Stromal cell of bone marrow (primary cell): ENCODE results near the gene PGM1.

Experiments
- DNase-seq: peaks from one replicate; pipeline ENCODE4 v3.0.0-alpha.2; 2012; ENCODE audit warnings: low read depth

Gene PGM1

DNA sequence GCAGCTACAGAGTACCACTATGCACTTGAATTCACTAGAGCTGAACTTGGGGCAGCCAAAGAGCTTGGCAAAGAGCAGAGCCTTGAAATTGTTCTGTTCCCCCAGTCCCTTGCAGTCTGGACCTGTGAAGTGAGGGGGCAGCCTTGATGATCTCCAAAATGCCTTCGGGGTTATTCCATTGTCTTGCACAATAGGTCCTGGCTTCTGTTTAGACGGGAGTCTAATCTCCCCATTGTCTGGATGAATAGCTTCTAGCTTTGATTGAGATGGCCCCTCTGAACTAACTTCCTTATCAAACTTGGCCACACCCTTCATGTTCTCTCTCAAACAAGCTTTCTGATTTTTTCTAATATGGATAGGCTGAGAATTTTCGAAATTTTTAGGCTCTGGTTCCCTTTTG, 72.6 kb downstream of the PGM1 start:
- DNase-seq = no peak

DNA sequence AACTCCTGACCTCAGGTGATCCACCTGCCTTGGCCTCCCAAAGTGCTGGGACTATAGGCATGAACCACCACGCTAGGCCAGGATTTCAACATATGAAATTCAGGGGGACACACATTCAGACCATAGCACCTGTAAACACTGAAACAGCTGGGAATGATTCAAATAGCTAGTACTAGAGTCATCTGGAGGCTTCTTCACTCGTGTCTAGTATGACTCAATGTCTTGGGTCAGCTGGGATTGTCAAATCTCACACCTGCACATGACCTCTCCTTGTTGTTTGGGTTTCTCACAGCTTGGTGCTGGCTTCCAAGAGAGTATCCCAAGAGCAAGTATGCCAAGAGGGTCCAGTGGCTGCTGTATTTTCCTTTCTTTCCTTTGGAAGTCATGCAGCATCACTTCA, 75.1 kb downstream of the PGM1 start:
- DNase-seq = no peak

DNA sequence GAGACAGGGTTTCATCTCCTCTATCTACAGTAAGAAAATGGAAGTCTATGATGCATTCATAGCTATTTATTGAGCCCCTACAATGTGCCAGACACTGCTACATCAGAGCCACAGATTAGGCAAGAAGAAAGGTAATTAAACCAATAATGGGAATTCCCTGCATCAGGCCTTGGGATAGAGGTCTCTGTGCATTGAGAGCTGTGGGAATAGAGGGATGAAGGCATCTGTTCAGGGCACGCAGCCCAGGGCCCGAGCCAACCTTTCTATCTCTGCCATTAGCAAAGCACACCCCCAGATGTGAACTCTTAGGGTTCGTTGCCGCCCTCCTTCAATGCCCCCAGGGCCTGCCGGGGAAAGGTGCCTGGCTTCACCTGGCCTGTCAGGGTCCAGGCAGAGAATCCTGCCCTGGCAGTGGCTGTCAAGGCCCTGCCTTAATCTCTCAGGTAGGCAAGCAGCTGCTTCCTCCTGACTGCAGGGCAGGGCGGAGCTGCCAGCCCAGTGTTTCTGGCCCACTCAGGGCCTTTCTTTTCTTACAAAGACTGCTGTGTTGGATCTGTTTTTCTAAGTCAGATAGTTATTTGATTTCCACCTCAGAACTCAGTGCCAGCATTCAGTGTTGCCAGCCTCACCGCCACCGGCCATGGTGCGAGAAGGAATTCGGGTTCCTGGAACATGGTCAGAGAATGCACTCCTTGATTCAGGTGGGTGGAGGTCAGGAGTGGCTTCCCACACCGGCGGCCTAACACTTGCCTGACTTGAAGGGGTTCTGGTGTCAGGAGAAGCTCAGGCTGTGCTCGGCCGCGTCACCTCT, 76.1 kb downstream of the PGM1 start:
- no peak for DNase-seq

DNA sequence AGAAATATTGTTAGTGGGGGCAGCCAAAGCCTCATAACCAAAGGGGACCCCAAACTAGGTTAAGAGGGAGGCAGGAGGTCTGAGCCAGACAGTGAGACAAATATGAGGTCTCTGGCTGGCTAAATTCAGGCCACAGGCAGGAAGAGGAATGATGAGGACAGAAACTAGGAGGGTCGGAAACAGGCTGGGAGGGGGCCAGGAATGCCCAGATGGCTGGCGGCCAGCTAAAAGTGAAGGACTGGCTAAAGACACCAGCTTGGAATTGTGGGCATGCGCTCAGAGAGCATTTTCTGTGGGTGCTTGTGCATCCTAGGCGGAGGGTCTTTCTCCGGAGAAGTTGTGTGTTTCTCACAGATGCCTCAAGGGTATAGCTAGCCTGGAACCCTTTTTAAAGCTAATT, 77.0 kb downstream of the PGM1 start:
- no peak for DNase-seq

DNA sequence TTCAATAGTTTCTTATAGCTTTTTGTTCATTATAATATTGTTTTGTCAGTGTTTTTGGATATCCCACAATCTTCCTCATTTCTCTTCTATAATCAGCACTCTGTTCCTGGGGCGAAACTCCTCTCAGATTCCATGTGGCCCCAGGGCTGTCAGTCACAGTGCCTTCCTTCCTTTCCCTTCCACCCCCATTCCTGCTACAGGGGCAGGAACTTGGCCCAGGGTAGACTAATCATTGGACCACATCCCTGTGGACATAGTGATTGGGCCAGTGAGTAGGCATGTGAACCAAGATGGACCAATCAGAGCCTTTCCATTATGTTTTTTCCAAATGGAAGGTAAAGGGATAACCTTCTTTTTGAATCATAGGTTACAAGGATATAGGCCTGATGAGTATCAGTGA, 78.3 kb downstream of the PGM1 start:
- no peak for DNase-seq

DNA sequence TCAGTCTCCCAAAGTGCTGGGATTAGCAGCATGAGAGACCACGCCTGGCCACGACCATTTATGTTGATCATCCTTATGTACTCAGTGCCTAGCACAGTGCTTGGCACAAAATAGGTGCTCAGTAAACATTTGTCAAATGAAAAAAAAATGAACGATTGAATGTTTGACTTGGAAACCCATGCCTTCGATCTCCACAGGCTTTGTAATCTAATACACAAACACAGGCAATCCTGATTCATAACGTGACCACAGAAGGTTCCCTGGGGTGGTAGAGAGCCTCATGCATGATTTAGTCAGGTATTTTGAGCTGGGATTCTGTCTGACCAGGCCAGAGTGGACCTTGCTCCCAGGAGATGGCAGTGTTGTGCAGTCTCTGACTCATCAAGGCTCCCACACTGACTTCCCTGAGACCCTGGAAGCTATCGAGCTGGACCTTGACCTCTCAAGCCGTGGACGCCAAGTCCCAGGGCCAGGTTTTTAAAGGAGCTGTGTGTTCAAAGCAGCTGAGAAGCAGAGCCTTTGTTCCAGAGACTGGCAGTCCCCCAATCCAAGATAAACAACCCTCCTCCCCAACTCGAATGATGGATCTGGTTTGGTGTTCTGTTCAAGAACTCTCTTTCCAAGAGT, 81.1 kb downstream of the PGM1 start:
- peak; percentile 96 for DNase-seq

DNA sequence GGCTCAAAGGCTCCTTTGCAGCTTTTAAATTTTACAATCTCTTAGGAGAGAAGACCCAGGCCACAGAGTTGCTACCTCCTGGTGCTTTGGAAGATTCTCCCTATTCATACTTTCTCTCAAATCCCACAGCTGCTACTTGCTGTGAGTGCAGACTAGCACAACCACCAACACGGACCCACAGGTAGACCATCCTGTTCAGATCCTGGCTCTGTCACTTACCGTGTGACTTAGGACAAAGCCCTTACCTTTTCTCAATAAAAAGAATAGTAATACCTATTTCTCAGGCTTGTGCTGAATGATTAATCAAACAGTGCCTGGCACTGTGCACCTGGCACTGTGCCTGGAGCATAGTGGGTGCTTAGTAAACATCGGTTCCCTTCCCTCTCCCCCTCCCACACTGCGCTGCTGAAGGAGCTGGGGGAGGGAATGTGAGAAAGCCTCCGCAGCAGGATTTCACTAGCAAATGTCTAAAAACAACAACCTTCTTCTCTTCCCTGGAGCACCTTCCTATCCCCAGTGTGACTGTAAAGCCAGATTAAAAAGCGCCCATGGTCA, 81.7 kb downstream of the PGM1 start:
- no peak for DNase-seq

DNA sequence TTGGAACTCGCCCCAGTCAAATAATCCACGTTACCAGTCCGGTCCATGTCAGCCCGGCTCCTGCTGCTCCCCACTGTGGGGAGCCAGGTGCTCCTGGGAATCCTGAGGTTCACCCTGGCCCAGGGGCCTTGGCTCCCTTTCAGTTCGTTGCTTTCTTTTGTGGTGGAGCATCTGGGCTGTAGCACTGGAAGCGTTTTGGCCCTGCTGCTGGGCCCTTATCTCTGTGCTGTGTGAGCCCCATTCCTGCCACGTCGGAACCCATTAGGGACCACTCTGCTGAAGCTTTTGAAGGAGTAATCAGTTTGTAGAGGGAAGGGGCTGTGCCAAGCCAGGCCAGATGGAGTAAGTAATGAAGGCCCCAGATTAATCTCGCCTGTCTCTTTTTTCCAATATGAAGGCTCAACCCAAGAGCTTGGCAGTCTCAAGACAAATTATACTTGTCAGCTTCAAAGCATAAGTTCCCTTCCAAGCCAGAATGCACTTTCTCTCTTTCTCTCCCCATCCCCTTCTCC, 82.3 kb downstream of the PGM1 start:
- no peak for DNase-seq

DNA sequence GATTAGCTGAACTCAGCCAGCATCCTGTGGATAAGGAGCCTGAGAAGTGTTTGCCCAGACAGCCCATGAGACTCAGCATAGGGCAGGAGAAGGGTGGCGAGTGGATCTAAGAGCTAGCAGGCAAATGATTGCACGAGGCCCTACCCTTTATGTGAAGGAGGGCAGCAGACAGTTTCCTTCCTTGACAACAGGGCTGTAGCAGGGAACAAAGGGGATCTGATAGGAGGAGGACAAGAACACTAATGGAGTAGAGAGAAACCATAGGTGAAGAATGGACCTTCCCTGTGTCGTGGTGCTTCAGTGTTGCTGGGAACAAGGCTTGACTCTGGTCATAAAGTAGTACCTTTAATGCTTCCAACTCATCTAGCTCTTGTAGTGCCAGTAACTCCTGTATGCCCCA, 84.3 kb downstream of the PGM1 start:
- DNase-seq = no peak

DNA sequence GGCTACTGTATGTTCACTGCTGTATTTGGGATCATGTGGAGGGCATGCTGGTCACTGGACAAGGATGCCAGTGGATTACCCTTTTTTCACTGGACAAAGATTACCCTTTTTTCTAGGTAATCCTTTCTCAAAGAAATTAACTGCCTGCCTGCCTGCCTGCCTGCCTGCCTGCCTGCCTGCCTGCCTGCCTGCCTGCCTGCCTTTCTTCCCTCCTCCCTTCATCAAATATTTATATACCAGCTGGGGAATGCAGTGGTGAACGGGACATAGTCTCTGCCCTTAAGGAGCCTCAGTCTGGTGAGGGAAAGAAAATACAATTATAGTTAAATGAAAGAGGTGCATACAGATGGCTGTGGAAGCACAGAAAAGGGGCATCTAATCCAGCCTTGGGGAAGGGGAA, 85.0 kb downstream of the PGM1 start:
- DNase-seq = no peak

DNA sequence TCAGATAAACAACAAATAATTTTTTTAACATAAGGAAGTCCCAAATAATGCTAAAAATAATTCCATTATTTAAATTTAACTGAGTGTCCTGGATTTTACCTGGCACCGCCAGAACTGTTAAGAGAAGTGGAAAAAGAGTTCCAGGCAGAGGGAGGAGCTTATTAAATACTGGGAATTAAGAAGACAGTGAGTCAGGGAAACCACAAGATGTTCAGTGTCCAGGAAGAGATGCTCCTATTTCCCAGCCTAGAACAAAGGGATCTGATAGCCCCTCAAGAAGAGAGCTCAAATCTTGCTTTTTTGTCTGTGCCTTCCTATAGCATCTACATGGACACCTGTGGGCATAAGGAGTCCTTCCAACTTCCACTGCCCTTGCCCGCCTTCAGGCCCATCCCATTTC, 85.9 kb downstream of the PGM1 start:
- DNase-seq = peak; percentile 24

DNA sequence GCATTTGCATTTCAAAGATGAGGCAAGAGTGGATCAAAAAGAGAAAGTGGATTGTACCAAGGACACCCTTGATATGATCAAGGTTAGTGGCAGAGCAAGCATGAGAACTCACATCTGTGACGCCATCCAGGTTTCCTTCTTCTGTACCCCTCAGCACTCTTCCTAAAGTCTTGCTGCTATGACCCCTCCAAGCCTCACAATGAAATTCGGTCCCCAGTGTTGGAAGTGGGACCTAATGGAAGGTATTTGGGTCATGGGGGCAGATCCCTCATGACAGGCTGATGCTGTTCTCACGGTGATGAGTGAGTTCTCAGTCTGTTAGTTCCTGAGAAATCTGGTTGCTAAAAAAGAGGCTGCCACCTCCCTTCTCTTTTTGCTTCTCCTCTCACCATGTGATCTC, 86.4 kb downstream of the PGM1 start:
- no peak for DNase-seq

DNA sequence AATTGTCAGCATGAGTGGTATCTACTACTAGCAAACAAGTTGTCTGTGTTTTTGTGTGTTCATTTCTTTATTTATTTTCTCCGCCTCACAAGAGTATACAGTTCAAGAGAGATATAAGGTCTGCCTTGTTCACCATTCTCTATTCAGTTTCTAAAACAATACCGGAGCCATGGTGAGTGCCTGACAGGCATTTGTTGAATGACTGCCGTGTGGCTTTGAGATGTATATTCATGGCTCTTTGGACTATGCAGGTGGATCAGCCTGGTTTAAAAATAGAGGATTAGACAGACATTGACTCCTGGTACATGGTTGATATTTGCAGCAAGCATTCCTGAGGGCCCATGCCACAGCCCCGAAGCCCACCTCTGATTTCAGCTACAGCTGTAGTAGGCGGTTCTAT, 89.7 kb downstream of the PGM1 start:
- no peak for DNase-seq

DNA sequence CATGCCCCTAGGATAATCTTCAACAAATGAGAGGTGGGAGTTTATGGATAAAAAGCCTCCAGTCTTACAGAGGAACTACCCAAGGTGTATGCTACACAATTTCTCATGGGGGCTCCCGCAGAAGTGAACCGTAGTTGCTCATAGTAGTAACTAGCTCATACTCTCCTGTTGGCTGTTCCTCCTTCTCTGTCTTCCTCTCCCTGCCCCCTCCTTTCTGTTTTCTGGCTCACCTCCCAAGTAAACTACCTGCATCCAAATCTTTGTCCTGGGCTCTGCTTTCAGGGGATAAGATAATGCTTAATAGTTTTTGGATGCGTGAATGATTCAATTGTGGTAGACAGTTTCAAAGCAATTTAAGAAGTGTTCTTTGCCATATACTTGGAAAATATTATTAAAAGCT, 90.5 kb downstream of the PGM1 start:
- DNase-seq = no peak

DNA sequence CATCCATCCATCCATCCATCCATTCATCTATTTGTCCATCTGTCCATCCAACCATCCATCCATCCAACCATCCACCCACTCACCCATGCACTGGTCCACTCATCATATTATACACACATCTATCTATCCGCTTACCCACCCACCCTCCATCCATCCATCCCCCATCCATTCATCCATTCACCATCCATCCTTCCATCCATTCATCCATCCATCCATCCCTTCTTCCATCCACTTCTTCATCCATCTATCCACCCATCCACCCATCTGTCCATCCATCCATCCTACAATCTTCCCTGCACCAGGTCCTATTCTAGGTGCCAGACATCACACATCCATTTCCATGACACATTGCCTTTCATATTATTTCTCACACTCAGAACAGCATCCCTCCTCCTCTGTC, 93.5 kb downstream of the PGM1 start:
- DNase-seq = no peak

DNA sequence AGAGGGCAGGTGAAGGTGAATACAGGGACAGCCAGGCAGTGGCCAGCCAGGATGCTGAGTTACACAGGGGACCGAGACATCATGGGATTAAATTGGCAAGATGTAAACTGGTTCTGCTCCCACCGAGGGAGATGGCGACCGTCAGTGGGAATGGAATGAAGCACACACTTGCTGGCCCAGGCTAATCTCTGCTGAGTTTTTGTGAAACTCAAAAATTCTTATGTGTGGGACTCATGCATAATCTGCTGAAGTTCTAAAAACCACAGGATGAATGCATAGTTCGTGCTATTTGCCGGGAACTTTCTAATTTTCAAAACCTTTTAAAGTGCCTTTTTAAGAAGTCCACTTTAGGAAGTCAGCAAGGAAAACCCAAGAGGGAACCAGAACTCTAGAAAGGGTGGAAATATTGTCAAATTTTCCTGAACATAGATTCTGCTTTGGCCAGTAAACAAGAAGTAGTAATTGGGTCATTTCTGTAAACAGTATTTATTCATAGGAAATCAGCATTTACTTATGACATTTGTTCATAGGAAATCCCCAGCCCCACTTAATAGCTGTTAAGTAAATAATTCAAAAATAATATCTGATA, 95.2 kb downstream of the PGM1 start:
- peak; percentile 48 for DNase-seq

DNA sequence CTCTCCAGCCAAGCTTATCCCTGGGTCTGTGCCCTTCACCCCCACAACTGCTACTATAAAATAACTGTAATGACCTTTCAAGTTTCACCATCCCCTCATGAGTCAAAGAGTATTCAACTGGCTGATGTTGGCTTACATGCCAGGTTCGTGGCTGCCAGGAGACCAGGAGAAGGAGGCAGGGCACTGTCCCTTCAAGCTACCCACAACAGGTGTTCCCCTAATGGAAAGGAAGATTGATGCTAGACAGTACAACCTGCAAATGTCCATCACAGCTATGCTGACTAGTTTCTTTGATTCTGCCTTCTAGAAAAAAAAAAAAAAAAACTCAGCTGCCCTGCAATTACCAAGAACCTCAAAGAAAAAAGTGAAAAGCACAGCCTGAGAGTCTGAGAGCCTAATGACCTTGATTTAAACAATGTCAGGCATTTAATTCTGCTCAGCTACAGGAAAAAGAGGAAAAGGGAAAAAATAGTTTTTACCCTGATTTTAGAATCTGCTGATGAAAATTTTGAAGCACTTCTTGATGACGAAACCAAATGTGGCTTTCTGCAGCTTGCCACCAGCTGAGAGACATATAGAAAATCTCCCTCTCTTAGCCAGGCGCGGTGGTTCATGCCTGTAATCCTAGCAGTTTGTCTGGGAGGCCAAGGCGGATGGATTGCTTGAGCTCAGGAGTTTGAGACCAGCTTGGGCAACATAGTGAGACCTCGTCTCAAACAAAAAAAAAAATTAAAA, 97.9 kb downstream of the PGM1 start:
- no peak for DNase-seq

DNA sequence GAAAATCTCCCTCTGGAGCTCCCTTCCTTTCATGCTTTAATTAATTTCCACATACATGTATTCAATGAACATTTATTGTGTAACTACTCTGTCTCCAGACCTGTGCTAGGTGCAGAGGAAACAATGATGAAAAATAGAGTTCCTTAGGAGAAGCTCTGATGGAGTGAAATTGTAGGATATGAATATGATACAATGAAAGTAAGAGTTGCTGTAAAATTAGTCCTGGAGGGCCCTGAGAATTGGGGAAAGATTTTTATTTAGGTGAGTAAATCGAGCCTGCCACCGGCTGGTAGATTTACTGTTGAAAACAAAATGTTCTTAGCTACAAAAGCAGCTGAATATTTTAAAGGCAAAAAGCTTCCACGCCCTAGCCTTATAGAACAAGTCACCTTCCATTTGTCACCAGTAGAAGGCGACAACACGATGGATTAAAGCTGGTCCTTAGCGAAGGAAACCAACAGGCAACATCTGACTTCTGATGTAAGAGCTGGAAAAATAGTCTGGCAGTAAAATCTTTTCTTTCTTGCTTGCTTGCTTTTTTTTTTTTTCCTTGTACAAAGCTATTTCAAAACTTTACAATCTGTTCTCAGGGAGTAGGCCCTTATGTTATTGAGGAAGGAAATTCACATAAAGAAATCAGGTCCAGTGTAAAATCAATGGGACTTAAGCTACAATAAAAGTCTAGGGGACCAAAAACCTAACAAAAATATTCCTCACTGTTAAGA, 98.7 kb downstream of the PGM1 start:
- peak; percentile 90 for DNase-seq

DNA sequence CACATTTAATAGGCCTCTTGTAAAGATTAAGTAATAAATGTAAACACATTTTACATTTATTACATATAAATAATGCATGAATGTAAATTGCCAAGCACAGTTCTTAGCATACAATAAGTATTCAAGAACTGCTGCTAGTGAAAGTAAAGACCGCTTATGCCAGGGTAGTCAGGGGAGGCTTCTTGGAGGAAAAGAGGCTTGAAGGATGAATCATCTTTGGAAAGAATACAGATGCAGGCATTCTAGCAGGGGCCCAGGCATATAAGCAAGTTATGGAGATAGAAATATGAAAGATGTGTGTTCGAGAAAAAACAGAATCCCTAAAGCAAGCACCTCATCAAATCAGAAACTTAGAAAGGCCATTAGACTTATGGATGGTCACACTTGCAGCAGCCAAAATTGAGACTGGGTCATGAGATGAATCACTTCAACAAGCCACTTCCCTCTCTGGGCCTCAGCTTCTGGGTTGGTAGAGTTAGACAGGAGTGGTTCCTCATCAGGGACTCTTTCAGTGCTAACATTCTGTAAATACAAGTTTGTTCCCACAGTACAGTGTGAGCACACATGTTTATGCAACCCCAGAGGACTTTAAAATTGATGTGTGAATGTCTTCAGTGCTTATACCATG, 100.8 kb downstream of the PGM1 start:
- DNase-seq = peak; percentile 24

DNA sequence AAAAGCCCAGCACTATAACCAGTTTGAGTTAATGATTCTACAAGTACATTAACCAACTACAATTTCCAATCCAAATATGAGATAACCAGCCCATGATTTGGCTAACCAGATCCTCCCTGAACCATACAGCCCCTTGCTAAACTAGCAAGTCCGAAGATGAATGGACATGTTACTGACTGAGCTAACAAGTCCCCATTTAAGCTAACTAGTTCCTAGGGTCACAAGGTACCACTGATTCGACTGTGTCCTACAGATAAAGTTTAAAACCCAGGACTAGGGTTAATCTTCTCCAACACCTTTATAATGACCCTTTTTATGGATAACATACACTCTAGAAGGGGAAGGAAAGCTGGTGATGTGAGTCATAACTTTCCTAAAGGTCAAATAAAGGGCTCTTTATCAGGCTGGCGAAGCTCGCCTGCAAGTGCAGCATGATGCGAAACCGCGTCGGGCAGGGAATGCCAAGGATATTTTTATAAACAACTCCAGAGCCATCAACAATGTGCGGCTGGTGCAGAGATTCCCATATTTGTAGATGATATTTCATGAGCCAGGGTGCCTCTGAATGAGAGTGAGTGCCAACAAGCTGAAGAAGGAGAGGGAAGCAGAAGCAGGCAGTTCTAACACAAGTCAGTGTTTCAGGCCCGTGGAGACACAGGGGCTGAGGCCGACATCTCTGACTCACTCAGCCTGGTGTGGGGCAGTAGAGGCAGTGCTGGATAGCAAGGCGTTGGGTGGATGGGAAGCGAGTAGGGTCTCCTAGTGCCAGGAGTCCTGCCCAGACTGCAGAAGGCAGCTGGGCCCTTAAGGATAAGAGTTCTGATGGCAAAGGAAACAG, 105.0 kb downstream of the PGM1 start:
- DNase-seq = no peak
